ENCODE measurements around the gene CSAD.
"Not testable (repeated sequence)": the region's sequence is repeated elsewhere in the genome, so short reads cannot be mapped to it uniquely, and the experiment has no call there.

CSAD gene

GRCh38 chr12:53218551-53219291 is 38.0 kb upstream of the CSAD start:
- no peak for DNase-seq

- DNase-seq = no peak
Observed at GRCh38 chr12:53217931-53218307, 37.2 kb upstream of the CSAD start.

GRCh38 chr12:53217051-53217930 is 36.6 kb upstream of the CSAD start:
- DNase-seq = peak; percentile 73

- DNase-seq = no peak
Observed at GRCh38 chr12:53215497-53215896, 34.8 kb upstream of the CSAD start.

GRCh38 chr12:53214687-53215455 is 34.1 kb upstream of the CSAD start:
- no peak for DNase-seq

GRCh38 chr12:53214221-53214620 is 33.5 kb upstream of the CSAD start:
- DNase-seq = no peak

GRCh38 chr12:53213348-53213747 is 32.6 kb upstream of the CSAD start:
- peak; percentile 75 for DNase-seq

- no peak for DNase-seq
Observed at GRCh38 chr12:53212931-53213330, 32.2 kb upstream of the CSAD start.

- peak; percentile 12 for DNase-seq
Observed at GRCh38 chr12:53211476-53212381, 31.0 kb upstream of the CSAD start.

- no peak for DNase-seq
Observed at GRCh38 chr12:53210843-53211242, 30.1 kb upstream of the CSAD start.

- peak; percentile 82 for DNase-seq
Observed at GRCh38 chr12:53208877-53209463, 28.2 kb upstream of the CSAD start.

- no peak for DNase-seq
Observed at GRCh38 chr12:53208435-53208834, 27.7 kb upstream of the CSAD start.

GRCh38 chr12:53207042-53207441 is 26.3 kb upstream of the CSAD start, which contains the start of gene ITGB7:
TSS of gene ITGB7 (minus strand) at chr12:53207251. CDS start at chr12:53200443, 6,808 bp downstream.
- peak; percentile 16 for DNase-seq

GRCh38 chr12:53205747-53206419 is 25.2 kb upstream of the CSAD start:
- peak; percentile 84 for DNase-seq

- DNase-seq = peak; percentile 58
Observed at GRCh38 chr12:53204351-53204750, 23.6 kb upstream of the CSAD start.

GRCh38 chr12:53202316-53202715 is 21.6 kb upstream of the CSAD start:
- not testable (repeated sequence) for DNase-seq

- no peak for DNase-seq
Observed at GRCh38 chr12:53201639-53202038, 20.9 kb upstream of the CSAD start.

- no peak for DNase-seq
Observed at GRCh38 chr12:53201177-53201541, 20.4 kb upstream of the CSAD start.

GRCh38 chr12:53200458-53201176 is 19.9 kb upstream of the CSAD start:
- peak; percentile 54 for DNase-seq

GRCh38 chr12:53200107-53200457 is 19.4 kb upstream of the CSAD start:
- no peak for DNase-seq

GRCh38 chr12:53199700-53200099 is 19.0 kb upstream of the CSAD start:
- no peak for DNase-seq
